ENCODE measurements around the gene GABRD.

- TF ChIP-seq CTCF (IDR thresholded peaks at IDR 0.05 in 8 of 11, conservative IDR thresholded peaks at IDR 0.05 in 3 of 11) (no peak), POLR2A (IDR thresholded peaks at IDR 0.05) (no peak)
Measured at GRCh38 chr1:2067981-2068380, 48.8 kb downstream of the GABRD start.
